GM18517 (cell line): ENCODE measurements around the gene OMG.
"Not testable (repeated sequence)": the region's sequence is repeated elsewhere in the genome, so short reads cannot be mapped to it uniquely, and the experiment has no call there.

ENCODE experiments used
- ATAC-seq: cut with Tn5 transposase; IDR thresholded peaks from one replicate; pipeline ENCODE4 v1.9.1; 2021; ENCODE audit warnings: mild to moderate bottlenecking, moderate library complexity; ENCODE audit not compliant: unreplicated experiment

OMG gene

DNA sequence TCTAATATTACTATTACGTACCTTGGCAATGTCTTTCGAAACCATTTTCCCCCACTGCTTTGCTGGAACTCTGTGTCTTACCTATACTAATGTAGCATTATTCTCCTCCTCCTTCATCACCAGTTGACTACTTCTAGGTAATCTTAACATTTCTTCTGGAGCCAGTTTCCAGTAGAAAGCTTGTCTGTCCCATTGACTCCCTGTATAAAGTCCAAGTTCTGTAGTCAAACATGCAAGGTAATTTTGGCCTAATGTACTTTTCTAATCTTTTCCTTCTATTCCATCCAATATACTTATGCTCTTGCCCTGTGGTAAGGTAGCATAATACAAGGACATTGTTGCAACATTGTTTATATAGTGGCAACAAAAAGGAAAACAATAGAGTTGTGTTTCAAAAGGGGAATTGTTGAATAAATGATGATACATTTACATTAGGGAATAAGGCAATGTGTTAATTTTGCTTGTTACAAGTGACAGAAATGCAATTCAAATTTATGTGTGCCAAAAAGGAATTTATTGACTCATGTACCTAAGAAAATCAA is 27.9 kb downstream of the OMG start:
- ATAC-seq, result no peak

DNA sequence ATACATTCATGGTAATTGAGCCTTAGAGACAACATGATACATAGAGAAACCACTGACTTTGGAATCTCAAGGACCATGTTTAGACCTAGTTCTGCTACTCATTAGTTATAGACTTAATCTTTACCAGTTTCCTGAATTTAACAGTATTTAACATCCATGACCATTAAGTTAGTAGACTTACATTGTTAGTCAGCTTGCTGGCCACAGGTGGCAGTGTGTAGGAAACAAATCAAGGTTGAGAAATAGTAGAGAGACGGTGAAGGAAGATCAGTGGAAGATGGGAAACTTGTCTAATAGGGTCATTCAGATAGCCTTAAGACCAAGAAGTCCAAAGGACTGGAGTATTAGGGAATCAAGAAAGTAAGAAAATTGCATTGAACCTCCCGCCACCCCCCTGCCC is 31.0 kb downstream of the OMG start:
- ATAC-seq, result no peak

GRCh38 chr17:31262923-31263322 is 34.1 kb downstream of the OMG start:
- not testable (repeated sequence) for ATAC-seq

DNA sequence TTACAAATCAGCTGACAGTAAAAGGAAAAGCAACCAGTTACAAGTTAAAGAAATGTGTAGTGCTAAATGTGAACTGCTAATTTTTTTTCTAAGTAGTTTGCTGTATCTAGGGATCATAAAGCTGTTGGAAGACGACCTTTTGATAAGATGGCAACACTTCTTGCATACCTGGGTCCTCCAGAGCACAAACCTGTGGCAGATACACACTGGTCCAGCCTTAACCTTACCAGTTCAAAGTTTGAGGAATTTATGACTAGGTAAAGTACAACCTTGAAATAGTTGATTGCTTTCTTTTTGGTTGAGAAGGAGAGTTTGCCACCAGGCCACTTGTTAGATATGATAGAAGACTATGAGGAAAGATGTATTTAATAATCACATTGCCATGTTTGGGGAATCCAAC is 35.4 kb downstream of the OMG start:
- ATAC-seq, result no peak

GRCh38 chr17:31260151-31260550 is 36.9 kb downstream of the OMG start:
- no peak for ATAC-seq

- ATAC-seq, result no peak
These were observed 40.1 kb downstream of the OMG start for GRCh38 chr17:31256936-31257335.

- no peak for ATAC-seq
These were observed 42.4 kb downstream of the OMG start for GRCh38 chr17:31254654-31255053.

DNA sequence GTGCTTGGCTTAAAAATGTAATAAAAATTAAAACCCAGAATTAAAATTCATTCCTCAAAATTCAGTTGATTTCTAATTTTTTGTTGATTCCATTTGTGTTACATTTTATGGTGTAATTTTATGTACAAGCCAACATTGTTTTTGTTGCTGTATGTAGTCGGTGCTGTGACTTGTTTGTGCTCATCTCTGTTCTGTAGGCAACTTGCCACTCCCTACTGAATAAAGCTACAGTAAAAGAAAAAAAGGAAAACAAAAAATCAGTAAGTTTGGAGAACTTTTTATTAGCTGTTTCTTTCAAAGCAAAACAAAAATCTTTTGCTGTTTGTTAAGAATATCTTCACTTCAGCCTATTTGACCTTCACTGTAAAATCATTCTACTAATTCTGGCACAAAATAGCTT is 44.3 kb downstream of the OMG start:
- ATAC-seq, result no peak

GRCh38 chr17:31251970-31252328 is 45.1 kb downstream of the OMG start:
- no peak for ATAC-seq

GRCh38 chr17:31251105-31251969 is 45.7 kb downstream of the OMG start:
- no peak for ATAC-seq

- ATAC-seq, result no peak
These were observed 46.8 kb downstream of the OMG start for GRCh38 chr17:31250229-31250628.

DNA sequence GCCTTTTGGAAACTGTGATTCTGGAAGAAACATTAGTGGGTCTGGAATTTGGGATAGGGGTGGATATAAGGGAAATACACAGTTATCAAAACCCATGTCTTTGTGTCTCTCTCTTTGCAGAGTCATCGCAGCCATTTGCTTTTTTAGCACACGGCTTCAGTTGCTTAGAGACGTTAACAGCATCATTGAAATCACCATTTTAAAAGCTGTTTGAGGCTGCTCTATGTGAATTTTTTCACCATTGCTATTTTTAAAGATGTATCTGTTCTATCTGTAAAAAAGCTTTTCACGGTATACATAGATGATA is 47.3 kb downstream of the OMG start:
- ATAC-seq, result no peak

DNA sequence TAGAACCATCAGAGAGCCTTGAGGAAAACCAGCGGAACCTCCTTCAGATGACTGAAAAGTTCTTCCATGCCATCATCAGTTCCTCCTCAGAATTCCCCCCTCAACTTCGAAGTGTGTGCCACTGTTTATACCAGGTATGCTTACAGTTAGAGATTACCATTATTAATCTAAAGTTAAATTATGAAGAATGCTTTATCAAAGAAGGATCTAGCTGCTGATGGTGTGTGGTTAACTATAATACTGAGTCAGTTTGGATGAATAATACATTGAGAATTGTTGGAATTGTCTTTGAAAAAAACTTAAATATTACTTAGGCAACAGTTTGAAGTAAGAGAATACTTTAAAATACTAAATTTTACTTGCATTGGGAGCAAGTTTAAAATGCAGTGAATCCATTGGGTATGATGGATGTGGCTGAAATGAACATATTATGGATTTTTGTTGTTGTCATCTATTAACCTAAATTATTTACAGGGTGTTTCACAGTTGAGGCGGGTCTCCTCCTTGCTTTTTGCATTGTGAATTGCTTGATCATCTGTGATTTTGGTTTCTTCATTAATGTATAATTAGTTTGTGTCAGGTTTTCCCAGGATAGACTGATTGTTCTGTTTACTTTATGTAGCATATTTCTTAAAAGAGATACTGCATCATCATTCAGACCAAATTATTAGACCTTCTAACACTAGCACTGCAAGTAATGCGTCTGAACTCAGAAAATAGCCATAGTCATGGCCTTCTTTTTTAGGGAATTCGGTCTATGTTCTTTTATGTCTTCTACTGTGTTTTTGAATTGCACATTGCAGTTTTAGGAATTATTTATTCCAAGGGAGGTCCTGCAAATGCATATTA is 47.8 kb downstream of the OMG start:
- ATAC-seq, result no peak
